ENCODE data around the gene NBAS.

DNA sequence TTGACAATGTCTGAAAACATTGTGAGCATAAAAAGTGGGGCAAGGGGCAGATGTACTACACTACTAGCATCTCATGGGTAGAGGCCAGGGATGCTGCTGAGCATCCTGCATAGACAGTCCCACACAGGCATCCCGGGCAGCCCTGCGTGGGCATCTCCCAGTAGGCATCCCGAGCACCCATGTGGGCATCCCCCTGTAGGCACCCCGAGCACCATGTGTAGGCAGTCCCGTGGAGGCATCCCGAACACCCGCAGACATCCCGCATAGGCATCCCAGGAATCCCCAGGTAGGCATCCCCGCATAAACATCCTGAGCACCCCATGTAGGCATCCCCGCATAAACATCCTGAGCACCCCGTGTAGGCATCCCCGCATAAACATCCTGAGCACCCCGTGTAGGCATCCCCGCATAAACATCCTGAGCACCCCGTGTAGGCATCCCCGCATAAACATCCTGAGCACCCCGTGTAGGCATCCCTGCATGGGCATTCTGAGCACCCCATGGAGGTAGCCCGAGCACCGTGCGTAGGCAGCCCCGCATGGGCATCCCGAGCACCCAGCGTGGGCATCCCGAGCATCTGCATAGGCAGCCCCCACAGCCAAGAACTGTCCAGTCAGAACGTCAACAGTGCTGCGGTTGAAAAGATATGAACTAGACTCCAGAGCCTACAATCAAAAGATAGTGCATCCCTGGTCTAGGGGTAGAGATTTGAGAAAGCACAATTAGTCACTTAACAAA lies 273.5 kb downstream of the NBAS start:
- no peak for TF ChIP-seq POLR2A (IDR thresholded peaks at IDR 0.05; ENCODE audit: low read depth, low read length)
- TF ChIP-seq, protein P1, sequence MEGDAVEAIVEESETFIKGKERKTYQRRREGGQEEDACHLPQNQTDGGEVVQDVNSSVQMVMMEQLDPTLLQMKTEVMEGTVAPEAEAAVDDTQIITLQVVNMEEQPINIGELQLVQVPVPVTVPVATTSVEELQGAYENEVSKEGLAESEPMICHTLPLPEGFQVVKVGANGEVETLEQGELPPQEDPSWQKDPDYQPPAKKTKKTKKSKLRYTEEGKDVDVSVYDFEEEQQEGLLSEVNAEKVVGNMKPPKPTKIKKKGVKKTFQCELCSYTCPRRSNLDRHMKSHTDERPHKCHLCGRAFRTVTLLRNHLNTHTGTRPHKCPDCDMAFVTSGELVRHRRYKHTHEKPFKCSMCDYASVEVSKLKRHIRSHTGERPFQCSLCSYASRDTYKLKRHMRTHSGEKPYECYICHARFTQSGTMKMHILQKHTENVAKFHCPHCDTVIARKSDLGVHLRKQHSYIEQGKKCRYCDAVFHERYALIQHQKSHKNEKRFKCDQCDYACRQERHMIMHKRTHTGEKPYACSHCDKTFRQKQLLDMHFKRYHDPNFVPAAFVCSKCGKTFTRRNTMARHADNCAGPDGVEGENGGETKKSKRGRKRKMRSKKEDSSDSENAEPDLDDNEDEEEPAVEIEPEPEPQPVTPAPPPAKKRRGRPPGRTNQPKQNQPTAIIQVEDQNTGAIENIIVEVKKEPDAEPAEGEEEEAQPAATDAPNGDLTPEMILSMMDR (IDR thresholded peaks at IDR 0.05; ENCODE audit: extremely low read depth in 1 of 2, insufficient read depth in 1 of 2, low read depth in 1 of 2, low read length in 2 of 2): no peak
- TF ChIP-seq JUN (IDR thresholded peaks at IDR 0.05; ENCODE audit: borderline replicate concordance, insufficient read depth, insufficient read length, low read depth): no peak

Data from endothelial cell of umbilical vein (primary cell).